GM04503 (cell line): ENCODE data around the gene APAF1.
"Not testable (repeated sequence)": the region's sequence is repeated elsewhere in the genome, so short reads cannot be mapped to it uniquely, and the experiment has no call there.

Experiments used
- DNase-seq: peaks from one replicate; pipeline ENCODE4 v3.0.0-alpha.2; 2012; ENCODE audit warnings: low read depth

APAF1 gene

GRCh38 chr12:98727196-98727595 lies 82.1 kb downstream of the APAF1 start:
- no peak for DNase-seq

- DNase-seq = no peak
Measured at GRCh38 chr12:98730412-98730811, 85.3 kb downstream of the APAF1 start.

DNA sequence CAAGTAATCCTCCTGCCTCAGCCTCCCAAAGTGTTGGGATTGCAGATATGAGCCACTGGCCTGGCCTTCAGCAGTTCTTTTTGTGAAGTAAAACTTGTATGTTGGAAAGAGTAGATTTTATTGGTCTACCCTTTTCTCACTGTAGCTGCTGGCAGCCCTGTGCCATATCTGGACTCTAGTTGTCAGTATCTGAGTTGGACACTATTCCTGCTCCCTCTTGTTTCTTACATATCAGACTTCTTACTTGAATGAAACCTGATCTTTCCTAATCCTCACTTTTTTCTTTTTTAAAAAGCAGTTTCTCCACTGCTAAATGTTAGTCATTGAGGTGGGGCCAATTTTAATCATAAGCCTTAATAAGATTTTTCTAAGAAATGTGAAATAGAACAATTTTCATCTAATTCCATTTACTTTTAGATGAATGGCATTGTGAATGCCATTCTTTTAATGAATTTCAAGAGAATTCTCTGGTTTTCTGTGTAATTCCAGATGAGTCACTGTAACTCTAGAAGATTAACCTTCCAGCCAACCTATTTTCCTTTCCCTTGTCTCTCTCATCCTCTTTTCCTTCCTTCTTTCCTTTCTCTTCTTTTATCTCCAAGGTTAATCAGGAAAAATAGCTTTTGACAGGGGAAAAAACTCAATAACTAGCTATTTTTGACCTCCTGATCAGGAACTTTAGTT lies 88.7 kb downstream of the APAF1 start:
- DNase-seq = no peak

DNA sequence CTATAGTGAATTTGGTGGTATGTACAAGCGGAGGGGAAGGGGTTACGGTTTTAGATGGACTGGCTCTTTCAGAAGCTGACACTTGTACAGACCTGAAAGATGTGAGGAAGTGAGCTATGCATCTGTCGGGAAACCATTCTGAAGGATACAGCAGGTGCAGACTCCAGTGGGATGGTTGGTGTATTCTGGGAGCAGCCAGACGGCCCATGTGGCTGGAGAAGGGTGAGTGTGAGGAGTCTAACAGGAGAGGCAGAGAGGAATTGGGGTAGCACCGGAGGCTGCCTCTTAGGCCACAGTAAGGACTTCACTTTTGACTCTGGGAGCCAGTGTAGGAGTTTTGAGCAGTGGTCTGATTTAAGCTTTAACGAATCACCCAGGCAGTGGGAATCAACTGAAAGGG lies 90.7 kb downstream of the APAF1 start:
- DNase-seq = no peak

GRCh38 chr12:98736352-98737321 lies 91.5 kb downstream of the APAF1 start:
- no peak for DNase-seq

DNA sequence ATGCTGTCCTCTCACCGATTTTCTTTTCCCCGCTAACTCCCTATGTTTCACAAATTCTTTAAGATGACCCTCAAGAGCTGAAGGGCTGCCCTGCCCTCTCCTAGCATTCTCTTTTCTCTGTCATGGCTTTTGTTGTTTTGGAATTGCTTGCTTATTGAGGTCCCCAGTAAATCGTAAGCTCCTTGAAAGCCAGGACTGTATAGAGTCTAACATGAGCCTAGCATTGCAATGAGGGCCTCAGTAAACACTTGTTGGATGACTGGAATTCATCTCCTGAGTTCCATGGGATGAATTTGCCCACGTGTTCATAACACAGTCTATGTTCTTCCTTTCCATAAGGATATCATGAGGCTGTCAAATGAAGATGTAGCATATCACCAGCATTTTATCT lies 92.2 kb downstream of the APAF1 start:
- no peak for DNase-seq

GRCh38 chr12:98738002-98738401 lies 92.9 kb downstream of the APAF1 start:
- no peak for DNase-seq

GRCh38 chr12:98738539-98738938 lies 93.4 kb downstream of the APAF1 start:
- DNase-seq = no peak

DNA sequence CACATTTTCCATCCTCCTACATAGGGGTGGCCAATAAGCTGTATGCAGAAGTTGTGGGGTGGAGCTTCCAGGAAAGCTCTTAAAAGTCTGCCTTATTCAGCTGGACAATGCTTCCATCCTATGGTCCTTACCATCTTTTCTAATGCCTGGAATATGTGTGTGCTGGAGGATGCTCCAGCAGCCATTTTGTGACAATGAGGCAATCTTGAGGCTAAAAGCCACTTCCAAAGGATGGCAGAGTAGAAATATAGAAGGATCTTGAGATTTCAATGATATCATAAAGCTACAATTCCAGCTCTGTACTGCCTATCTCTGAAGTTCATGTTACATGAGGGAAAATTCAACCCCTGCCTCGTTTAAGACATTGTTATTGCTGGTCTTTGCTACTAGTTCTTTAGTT lies 95.7 kb downstream of the APAF1 start:
- DNase-seq = no peak

GRCh38 chr12:98741196-98741555 lies 96.1 kb downstream of the APAF1 start:
- DNase-seq = no peak

DNA sequence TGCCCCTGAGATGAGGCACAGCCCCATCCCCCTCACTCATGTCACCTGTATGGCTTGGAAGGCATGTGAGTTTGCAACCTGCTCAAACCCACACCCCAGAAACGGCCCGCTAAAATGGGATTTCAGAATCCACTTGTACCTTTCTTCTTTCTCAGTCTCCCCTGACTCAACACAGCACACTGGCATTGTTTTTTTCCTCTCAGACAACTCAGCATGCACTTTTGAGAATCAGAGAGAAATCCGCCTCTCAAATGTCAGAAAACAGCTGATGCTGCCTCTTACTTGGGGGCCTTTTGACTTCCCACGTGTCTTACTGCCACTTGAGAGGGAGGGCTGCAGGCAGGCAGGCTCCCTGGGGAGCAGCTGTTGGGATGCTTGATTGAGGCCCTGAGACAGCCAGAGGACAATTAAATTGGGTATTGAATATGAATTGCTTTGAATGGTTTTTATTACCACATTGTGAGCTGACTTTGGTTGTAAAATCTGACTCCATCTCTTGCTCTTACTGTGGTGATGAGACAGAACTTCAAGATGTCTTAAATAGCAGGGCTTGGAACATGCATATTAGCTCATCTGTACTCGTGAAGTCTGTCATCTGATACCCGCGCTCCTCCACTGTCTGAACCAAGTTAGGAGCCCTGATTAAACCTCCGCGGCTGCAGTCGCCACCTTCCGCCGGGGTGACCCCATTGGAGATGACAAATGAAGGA lies 96.6 kb downstream of the APAF1 start:
- DNase-seq = no peak

DNA sequence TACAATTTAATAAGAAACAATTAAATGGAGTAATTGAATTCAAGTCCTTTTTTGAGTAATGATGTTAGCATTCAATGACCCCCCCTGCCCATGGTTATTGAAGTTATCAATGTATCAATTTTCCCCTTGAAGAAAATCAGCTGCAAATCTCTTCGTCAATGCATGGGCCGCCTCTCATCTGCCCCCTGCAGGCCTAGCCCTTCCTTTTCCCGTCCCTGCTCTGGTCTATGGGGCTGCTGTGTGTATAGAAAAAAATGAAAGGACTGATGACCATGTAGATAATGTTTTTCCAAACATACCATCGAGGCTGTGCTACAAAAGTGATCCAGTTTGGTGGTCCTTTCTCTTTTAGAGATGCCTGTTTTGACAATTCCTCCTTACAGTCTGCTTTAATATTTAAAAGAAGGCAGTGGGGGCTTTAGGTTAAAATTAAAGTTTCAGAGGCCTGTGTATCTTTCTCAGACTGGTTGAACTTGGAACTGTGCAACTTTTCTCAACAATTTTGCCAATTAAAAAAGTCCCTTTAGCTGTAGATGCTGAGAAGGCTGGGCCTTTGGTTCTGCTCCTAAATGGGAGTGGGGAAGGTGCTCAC lies 98.4 kb downstream of the APAF1 start:
- DNase-seq = no peak

DNA sequence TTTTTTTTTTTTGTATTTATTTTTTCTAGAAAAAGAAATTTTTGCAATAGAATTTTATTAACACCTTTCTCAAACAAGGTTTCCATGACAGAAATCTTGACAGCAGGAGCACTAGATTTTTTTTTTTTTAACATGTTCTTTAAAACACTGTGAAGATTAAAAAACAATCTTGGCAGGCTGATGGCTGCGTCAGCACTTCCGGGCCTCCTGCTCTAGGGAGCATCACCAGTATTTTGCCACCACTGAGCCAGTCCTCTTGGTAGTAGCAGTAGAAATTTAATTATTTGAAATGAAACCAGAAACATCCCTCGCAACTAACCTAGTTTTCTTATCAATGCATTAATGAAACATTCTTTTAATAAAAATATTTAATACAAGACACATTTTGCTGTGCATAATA lies 99.6 kb downstream of the APAF1 start:
- no peak for DNase-seq

GRCh38 chr12:98745578-98746391 lies 100.7 kb downstream of the APAF1 start:
- DNase-seq = no peak

DNA sequence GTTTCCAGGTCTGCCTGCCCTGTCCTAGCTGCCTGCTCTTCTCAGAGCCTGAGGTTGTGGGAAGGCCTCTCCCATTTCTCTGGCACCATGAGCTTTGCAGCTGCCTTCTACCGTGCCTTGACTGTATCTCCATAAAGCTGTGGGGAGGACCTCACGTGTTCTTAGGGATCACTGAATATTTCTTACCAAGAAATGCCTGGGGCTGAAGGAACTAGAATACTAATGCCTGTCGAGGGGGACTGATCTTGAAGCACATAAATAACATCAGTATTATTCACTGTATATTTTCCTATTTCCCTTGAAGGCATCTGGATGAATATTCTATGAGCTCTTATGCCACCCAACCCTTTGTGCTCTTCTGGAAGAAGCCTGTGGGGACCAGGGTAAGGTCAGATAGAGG lies 103.4 kb downstream of the APAF1 start:
- no peak for DNase-seq

GRCh38 chr12:98750511-98750910 lies 105.4 kb downstream of the APAF1 start:
- no peak for DNase-seq

DNA sequence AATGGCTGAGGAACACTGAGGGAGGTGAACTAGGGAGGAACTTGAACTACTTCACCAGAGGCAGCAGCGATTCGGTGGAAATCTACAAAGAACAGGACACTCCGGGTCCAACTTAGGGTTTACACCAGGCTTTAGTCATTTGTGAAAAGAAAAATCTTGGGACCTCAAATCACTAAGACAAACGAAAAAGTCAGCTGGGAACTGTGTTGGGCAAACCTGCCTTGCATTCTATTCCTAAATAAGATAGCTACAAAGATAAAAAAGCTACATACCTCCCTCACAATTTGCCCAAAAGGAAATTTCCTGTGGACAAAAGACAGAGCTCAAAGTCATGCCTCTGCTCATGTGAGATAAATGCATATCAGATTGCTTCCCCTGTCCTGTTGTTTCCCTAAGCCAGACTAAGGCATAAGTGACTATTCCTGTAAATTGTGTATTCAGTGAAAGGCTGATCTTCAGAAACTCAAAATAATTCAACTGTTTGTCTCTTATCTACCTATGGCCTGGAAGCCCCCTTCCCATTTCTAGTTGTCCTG lies 106.6 kb downstream of the APAF1 start:
- no peak for DNase-seq

DNA sequence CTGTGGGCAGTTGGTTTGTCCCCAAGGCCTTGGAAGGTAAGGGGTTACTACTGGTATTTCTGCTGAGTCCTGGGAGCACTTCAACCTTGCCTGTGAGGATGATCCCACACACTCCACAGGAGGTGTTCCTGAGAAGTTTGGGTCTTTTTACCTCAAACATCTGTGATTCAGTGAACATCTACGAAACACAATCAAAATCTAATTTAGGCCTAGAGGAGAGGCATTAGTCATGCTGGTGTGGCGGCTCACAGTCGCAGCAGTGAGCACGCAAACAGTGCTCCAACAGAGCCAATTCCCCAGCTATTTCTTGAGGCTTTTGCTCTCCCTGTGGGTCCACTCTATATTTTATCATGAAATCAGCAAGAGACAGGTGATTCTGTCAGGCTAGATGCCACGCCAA lies 107.6 kb downstream of the APAF1 start:
- no peak for DNase-seq

DNA sequence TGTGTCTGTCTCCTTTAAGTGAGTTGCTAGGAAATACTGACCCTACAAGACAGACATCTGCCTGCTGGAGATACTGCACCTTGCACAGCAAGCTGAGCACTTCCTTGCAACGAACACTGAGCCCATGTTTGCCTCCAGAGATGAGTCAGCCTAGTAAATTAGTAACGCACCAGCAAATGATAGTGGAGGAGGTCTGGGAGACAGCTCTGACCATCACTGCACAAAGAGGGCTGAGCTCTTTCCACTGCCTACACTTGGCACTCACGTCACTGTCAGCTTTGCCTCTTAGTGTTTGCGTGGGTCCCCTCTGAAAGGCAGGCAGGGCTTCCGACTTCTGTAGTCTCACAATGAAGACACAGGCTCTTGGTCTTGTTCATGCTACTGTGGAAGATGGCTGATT lies 109.0 kb downstream of the APAF1 start:
- DNase-seq = no peak

- DNase-seq = not testable (repeated sequence)
Measured at GRCh38 chr12:98755855-98756254, 110.8 kb downstream of the APAF1 start.

DNA sequence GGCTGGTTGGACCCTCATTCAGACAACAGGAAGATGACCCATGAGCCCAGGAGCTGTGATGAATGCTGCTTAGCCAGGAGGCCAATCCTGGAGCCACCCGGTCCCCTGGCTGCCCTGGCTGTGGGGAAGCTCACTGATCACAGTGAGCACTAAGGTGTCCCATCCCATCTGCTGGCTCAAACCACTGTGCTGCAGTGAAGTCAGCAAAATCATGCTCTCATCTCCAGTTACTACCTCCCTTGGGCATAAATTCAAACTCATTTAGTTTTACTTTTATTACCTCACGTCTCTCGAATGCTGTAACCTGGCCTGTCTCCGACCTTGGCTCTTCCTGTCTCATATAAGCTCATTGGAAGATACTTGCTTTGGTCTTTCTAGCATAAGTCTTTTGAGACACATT lies 112.4 kb downstream of the APAF1 start:
- DNase-seq = no peak
